SH-SY5Y (cell line): Measurements from ENCODE around the gene MCCD1.

ENCODE experiments used
- GATA2 ChIP-seq: IDR thresholded peaks from 2 replicates; pipeline ENCODE4 v1.6.1; 2011; ENCODE audit warnings: mild to moderate bottlenecking, low read depth, low read length
- GATA3 ChIP-seq: IDR thresholded peaks from 2 replicates; pipeline ENCODE4 v1.6.1; 2011; ENCODE audit warnings: low read depth, mild to moderate bottlenecking, low read length, moderate library complexity

Gene MCCD1

GRCh38 chr6:31510007-31510406 is 18.8 kb upstream of the MCCD1 start:
- no peak for TF ChIP-seq GATA2
- TF ChIP-seq GATA3: no peak

- TF ChIP-seq GATA3: no peak
- no peak for TF ChIP-seq GATA2
Measured at GRCh38 chr6:31513456-31514165, 15.2 kb upstream of the MCCD1 start.

GRCh38 chr6:31521835-31522234 is 6.9 kb upstream of the MCCD1 start:
- TF ChIP-seq GATA3 (no peak), GATA2 (no peak)

GRCh38 chr6:31525553-31525931 is 3.2 kb upstream of the MCCD1 start:
- TF ChIP-seq GATA2 (no peak), GATA3 (no peak)

GRCh38 chr6:31525932-31526591 is 2.7 kb upstream of the MCCD1 start:
- TF ChIP-seq GATA2 (no peak), GATA3 (no peak)

GRCh38 chr6:31528307-31528777 is 420 bp upstream of the MCCD1 start:
- TF ChIP-seq GATA3: no peak
- no peak for TF ChIP-seq GATA2

- TF ChIP-seq GATA2 (no peak), GATA3 (no peak)
Measured at GRCh38 chr6:31529329-31530150, 778 bp downstream of the MCCD1 start.

- TF ChIP-seq GATA3 (no peak), GATA2 (no peak)
Measured at GRCh38 chr6:31530659-31531058, 1.9 kb downstream of the MCCD1 start.

- no peak for TF ChIP-seq GATA2
- TF ChIP-seq GATA3: no peak
Measured at GRCh38 chr6:31531162-31531561, 2.4 kb downstream of the MCCD1 start.

GRCh38 chr6:31531771-31532643 is 3.2 kb downstream of the MCCD1 start:
- TF ChIP-seq GATA3 (no peak), GATA2 (no peak)

GRCh38 chr6:31532644-31533454 is 4.1 kb downstream of the MCCD1 start:
- no peak for TF ChIP-seq GATA3
- TF ChIP-seq GATA2: no peak

GRCh38 chr6:31533455-31533841 is 4.7 kb downstream of the MCCD1 start:
- TF ChIP-seq GATA2 (no peak), GATA3 (no peak)

GRCh38 chr6:31534011-31534410 is 5.2 kb downstream of the MCCD1 start:
- TF ChIP-seq GATA3 (no peak), GATA2 (no peak)

- TF ChIP-seq GATA3 (no peak), GATA2 (no peak)
Measured at GRCh38 chr6:31534521-31535040, 5.8 kb downstream of the MCCD1 start.
